ENCODE results near the gene AIFM1. TPM values are rescaled to one million over a fixed set of nuclear protein-coding genes. Genes with fewer than 3 reads are reported as not detected.

AIFM1 gene
- total RNA-seq, 2 donors from 2014 or later, result 85.2 to 89.0 TPM

- H3K9me3 ChIP-seq, result no peaks in the 10 kb centered on the region
- H3K9ac ChIP-seq (ENCODE audit: low read depth in 2 of 2, low read length in 2 of 2), result no peak overlapping the region
- TF ChIP-seq CTCF (IDR thresholded peaks at IDR 0.05), result peak; percentile 74
- DNase-seq, result peak; percentile 73
- H3K27ac ChIP-seq, result no peak overlapping the region
- H3K4me3 ChIP-seq, result no peak overlapping the region
- intact Hi-C loops (cut with DNase I), result loop anchor here (5.0 kb wide), 2 partner anchors 37 to 112 kb away; no protein-coding TSS in a partner anchor
- no peaks in the 10 kb centered on the region for H3K4me1 ChIP-seq
- no peaks in the 10 kb centered on the region for H3K27me3 ChIP-seq
- no peaks in the 10 kb centered on the region for H3K36me3 ChIP-seq
Measured at GRCh38 chrX:130079824-130080406, 85.7 kb downstream of the AIFM1 start.

Other genes with a start within 250 kb of the AIFM1 start
- 10 to 100 TPM in 1 of 2 donors, 1 to 10 TPM in 1; 8.3 to 14.4 TPM for gene BCORL1, start 183.2 kb downstream of the AIFM1 start, total RNA-seq
- 10 to 100 TPM; 30.6 to 42.4 TPM for gene ELF4, start 55.3 kb downstream of the AIFM1 start, total RNA-seq
- under 1 TPM in 1 of 2 donors, not detected in 1; 0.50 TPM for gene RAB33A, start 6.1 kb upstream of the AIFM1 start, total RNA-seq
- 1 to 10 TPM; 2.1 to 2.4 TPM for gene ZNF280C, start 103.1 kb upstream of the AIFM1 start, total RNA-seq
- gene SLC25A14, start 174.1 kb upstream of the AIFM1 start, total RNA-seq, result 1 to 10 TPM; 6.4 to 7.1 TPM
- gene GPR119, start 219.8 kb upstream of the AIFM1 start, total RNA-seq, result under 1 TPM; 0.32 to 0.52 TPM
- gene RBMX2, start 236.1 kb upstream of the AIFM1 start, total RNA-seq, result 10 to 100 TPM; 11.7 to 14.9 TPM

Data from colonic mucosa (tissue), 4 donors.